ENCODE measurements around the gene HMG20B. TPM values are rescaled to one million over a fixed set of nuclear protein-coding genes. Genes with fewer than 3 reads are reported as not detected.

HMG20B gene
- polyA plus RNA-seq, 1 of the 3 experiments (the other 2 are of a cell fraction), result 92.0 TPM

GRCh38 chr19:3611841-3612240 is 39.1 kb downstream of the HMG20B start:
- Histone ChIP-seq H3K79me2 (ENCODE audit: insufficient read depth) (no peaks in the 10 kb centered on the region), H3K4me2 (no peak overlapping the region), H3K27ac (ENCODE audit: low read depth in 2 of 2, low read length in 1 of 2) (no peak overlapping the region), H4K20me1 (ENCODE audit: insufficient read depth) (no peaks in the 10 kb centered on the region), H3K9me3 (no peaks in the 10 kb centered on the region), H3K9ac (no peak overlapping the region), H2AFZ (ENCODE audit: low read depth) (no peak overlapping the region), H3K9me2 (no peaks in the 10 kb centered on the region), H3K36me3 (replicated peaks in 1 of 2; ENCODE audit: control insufficient read depth in 1 of 2, insufficient read depth in 2 of 2, low read length in 1 of 2) (peaks cover 0 to 25% of the 10 kb centered on the region in 2 experiments), H3F3A (replicated peaks; ENCODE audit: insufficient read depth) (no peaks in the 10 kb centered on the region), H3K27me3 (ENCODE audit: insufficient read depth) (no peaks in the 10 kb centered on the region), H3K4me3 (ENCODE audit: low read depth in 2 of 2, low read length in 1 of 2) (no peak overlapping the region), H3K4me1 (ENCODE audit: control insufficient read depth in 1 of 2, insufficient read depth in 2 of 2, low read depth in 1 of 2, low read length in 1 of 2) (peaks cover 8 to 9% of the 10 kb centered on the region in 2 experiments; a peak in 1 of 4 replicates)
- ChIA-PET POLR2A (no interaction called here), CTCF (interaction anchor here (1.6 kb wide), 1 partner anchor 25 kb away, joined by 3 read pairs; no protein-coding TSS in a partner anchor)
- 97% methylated on average over 36 of the region's 36 CpGs for WGBS (ENCODE audit: low lambda C conversion rate)
- TF ChIP-seq NRF1 (IDR thresholded peaks at IDR 0.05; ENCODE audit: low read depth, low read length), result no peak
- no peak for TF ChIP-seq MEF2A (IDR thresholded peaks at IDR 0.05; ENCODE audit: borderline replicate concordance, low read depth)
- no peak for TF ChIP-seq CHD2 (IDR thresholded peaks at IDR 0.05; ENCODE audit: low read length, partially characterized antibody)
- no peak for TF ChIP-seq TAF1 (IDR thresholded peaks at IDR 0.05; ENCODE audit: borderline replicate concordance, low read depth, low read length)
- TF ChIP-seq USF2 (IDR thresholded peaks at IDR 0.05; ENCODE audit: borderline replicate concordance, low read depth, low read length), result no peak
- TF ChIP-seq MAX (IDR thresholded peaks at IDR 0.05; ENCODE audit: low read depth), result no peak
- no peak for DNase-seq

- ChIA-PET POLR2A (no interaction called here), CTCF (interaction anchor here (1.6 kb wide), 1 partner anchor 25 kb away, joined by 3 read pairs; no protein-coding TSS in a partner anchor)
- TF ChIP-seq SIN3A (IDR thresholded peaks at IDR 0.05; ENCODE audit: borderline replicate concordance, low read depth, low read length) (no peak), NFIC (IDR thresholded peaks at IDR 0.05; ENCODE audit: borderline replicate concordance) (no peak), GABPA (IDR thresholded peaks at IDR 0.05; ENCODE audit: low read depth) (no peak), TAF1 (IDR thresholded peaks at IDR 0.05; ENCODE audit: borderline replicate concordance, low read depth, low read length) (no peak), EZH2phosphoT487 (IDR thresholded peaks at IDR 0.05; ENCODE audit: borderline replicate concordance, low read depth) (no peak)
- no peaks in the 10 kb centered on the region for H3F3A ChIP-seq (replicated peaks; ENCODE audit: insufficient read depth)
- peaks cover 4 to 6% of the 10 kb centered on the region in 2 experiments; a peak in 1 of 4 replicates for H3K4me1 ChIP-seq (ENCODE audit: control insufficient read depth in 1 of 2, insufficient read depth in 2 of 2, low read depth in 1 of 2, low read length in 1 of 2)
- no peaks in the 10 kb centered on the region for H3K9me3 ChIP-seq
- no peak overlapping the region for H3K4me3 ChIP-seq (ENCODE audit: low read depth in 2 of 2, low read length in 1 of 2)
- over 99% methylated on average over 21 of the region's 33 CpGs for WGBS (ENCODE audit: low lambda C conversion rate)
- H3K9ac ChIP-seq, result no peak overlapping the region
- no peak overlapping the region for H2AFZ ChIP-seq (ENCODE audit: low read depth)
- no peak for DNase-seq
- H3K27ac ChIP-seq (ENCODE audit: low read depth in 2 of 2, low read length in 1 of 2), result no peak overlapping the region
- H3K27me3 ChIP-seq (ENCODE audit: insufficient read depth), result no peaks in the 10 kb centered on the region
- no peaks in the 10 kb centered on the region for H4K20me1 ChIP-seq (ENCODE audit: insufficient read depth)
- H3K36me3 ChIP-seq (replicated peaks in 1 of 2; ENCODE audit: control insufficient read depth in 1 of 2, insufficient read depth in 2 of 2, low read length in 1 of 2), result peaks cover 0 to 25% of the 10 kb centered on the region in 2 experiments
- H3K4me2 ChIP-seq, result no peak overlapping the region
- no peaks in the 10 kb centered on the region for H3K9me2 ChIP-seq
- H3K79me2 ChIP-seq (ENCODE audit: insufficient read depth), result no peaks in the 10 kb centered on the region
Observed at GRCh38 chr19:3612330-3612729, 39.6 kb downstream of the HMG20B start.
